HG02885 (cell line): Measurements from ENCODE around the gene CHFR.
"Not testable (repeated sequence)": the region's sequence is repeated elsewhere in the genome, so short reads cannot be mapped to it uniquely, and the experiment has no call there.

ENCODE experiments used
- ATAC-seq: cut with Tn5 transposase; IDR thresholded peaks from one replicate; pipeline ENCODE4 v1.9.1; 2021; ENCODE audit warnings: mild to moderate bottlenecking; ENCODE audit not compliant: unreplicated experiment, poor library complexity

The CHFR gene

GRCh38 chr12:132842449-132843045 is 44.9 kb downstream of the CHFR start:
- ATAC-seq: no peak

- ATAC-seq: no peak
These were observed 46.3 kb downstream of the CHFR start for GRCh38 chr12:132841151-132841550.

- ATAC-seq: no peak
These were observed 46.9 kb downstream of the CHFR start for GRCh38 chr12:132840536-132840935.

- ATAC-seq: no peak
These were observed 47.7 kb downstream of the CHFR start for GRCh38 chr12:132839558-132840235.

GRCh38 chr12:132838410-132839080 is 48.9 kb downstream of the CHFR start:
- no peak for ATAC-seq

- ATAC-seq: no peak
These were observed 49.6 kb downstream of the CHFR start for GRCh38 chr12:132837693-132838409.

- ATAC-seq: no peak
These were observed 50.5 kb downstream of the CHFR start for GRCh38 chr12:132836795-132837331.

GRCh38 chr12:132836230-132836629 is 51.2 kb downstream of the CHFR start:
- ATAC-seq: not testable (repeated sequence)

- no peak for ATAC-seq
These were observed 52.1 kb downstream of the CHFR start for GRCh38 chr12:132835076-132836025.

GRCh38 chr12:132834181-132834711 is 53.2 kb downstream of the CHFR start:
- ATAC-seq: no peak

- no peak for ATAC-seq
These were observed 54.1 kb downstream of the CHFR start for GRCh38 chr12:132833341-132833740.

- ATAC-seq: no peak
These were observed 55.6 kb downstream of the CHFR start for GRCh38 chr12:132831771-132832170.

- ATAC-seq: peak; percentile 91
These were observed 58.5 kb downstream of the CHFR start, which contains the start of gene GOLGA3 for GRCh38 chr12:132828706-132829534. TSS of gene GOLGA3 (minus strand) at chr12:132828869. CDS start at chr12:132822128, 6,741 bp downstream.

- no peak for ATAC-seq
These were observed 59.4 kb downstream of the CHFR start for GRCh38 chr12:132827763-132828703.

- ATAC-seq: no peak
These were observed 61.5 kb downstream of the CHFR start for GRCh38 chr12:132825861-132826260.

GRCh38 chr12:132825089-132825488 is 62.3 kb downstream of the CHFR start:
- ATAC-seq: no peak

GRCh38 chr12:132824053-132824452 is 63.4 kb downstream of the CHFR start:
- no peak for ATAC-seq
